ENCODE data around the gene STRAP.

GRCh38 chr12:15899282-15899870 lies 17.2 kb downstream of the STRAP start:
- TF ChIP-seq, protein P1, sequence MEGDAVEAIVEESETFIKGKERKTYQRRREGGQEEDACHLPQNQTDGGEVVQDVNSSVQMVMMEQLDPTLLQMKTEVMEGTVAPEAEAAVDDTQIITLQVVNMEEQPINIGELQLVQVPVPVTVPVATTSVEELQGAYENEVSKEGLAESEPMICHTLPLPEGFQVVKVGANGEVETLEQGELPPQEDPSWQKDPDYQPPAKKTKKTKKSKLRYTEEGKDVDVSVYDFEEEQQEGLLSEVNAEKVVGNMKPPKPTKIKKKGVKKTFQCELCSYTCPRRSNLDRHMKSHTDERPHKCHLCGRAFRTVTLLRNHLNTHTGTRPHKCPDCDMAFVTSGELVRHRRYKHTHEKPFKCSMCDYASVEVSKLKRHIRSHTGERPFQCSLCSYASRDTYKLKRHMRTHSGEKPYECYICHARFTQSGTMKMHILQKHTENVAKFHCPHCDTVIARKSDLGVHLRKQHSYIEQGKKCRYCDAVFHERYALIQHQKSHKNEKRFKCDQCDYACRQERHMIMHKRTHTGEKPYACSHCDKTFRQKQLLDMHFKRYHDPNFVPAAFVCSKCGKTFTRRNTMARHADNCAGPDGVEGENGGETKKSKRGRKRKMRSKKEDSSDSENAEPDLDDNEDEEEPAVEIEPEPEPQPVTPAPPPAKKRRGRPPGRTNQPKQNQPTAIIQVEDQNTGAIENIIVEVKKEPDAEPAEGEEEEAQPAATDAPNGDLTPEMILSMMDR (IDR thresholded peaks at IDR 0.05): peak; percentile 34 to 49 (median 43)
- no peak for TF ChIP-seq POLR2A (IDR thresholded peaks at IDR 0.05)
